ENCODE measurements around the gene PHLPP2.
A peak's percentile ranks its signal among the peaks of the same experiment; 100 is the strongest.

PHLPP2 gene, protein sequence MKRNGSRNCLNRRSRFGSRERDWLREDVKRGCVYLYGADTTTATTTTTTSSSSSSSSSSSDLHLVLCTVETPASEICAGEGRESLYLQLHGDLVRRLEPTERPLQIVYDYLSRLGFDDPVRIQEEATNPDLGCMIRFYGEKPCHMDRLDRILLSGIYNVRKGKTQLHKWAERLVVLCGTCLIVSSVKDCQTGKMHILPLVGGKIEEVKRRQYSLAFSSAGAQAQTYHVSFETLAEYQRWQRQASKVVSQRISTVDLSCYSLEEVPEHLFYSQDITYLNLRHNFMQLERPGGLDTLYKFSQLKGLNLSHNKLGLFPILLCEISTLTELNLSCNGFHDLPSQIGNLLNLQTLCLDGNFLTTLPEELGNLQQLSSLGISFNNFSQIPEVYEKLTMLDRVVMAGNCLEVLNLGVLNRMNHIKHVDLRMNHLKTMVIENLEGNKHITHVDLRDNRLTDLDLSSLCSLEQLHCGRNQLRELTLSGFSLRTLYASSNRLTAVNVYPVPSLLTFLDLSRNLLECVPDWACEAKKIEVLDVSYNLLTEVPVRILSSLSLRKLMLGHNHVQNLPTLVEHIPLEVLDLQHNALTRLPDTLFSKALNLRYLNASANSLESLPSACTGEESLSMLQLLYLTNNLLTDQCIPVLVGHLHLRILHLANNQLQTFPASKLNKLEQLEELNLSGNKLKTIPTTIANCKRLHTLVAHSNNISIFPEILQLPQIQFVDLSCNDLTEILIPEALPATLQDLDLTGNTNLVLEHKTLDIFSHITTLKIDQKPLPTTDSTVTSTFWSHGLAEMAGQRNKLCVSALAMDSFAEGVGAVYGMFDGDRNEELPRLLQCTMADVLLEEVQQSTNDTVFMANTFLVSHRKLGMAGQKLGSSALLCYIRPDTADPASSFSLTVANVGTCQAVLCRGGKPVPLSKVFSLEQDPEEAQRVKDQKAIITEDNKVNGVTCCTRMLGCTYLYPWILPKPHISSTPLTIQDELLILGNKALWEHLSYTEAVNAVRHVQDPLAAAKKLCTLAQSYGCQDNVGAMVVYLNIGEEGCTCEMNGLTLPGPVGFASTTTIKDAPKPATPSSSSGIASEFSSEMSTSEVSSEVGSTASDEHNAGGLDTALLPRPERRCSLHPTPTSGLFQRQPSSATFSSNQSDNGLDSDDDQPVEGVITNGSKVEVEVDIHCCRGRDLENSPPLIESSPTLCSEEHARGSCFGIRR (N-terminal part only)

GRCh38 chr16:71724320-71724751, at the start of gene PHLPP2:
Gene PHLPP2 (minus strand): TSS chr16:71724701. CDS start chr16:71714795, 9,906 bp downstream.
- DNase-seq = no peak

- DNase-seq = no peak
Measured at GRCh38 chr16:71771571-71771970, 47.1 kb upstream of the PHLPP2 start.

- DNase-seq = no peak
Measured at GRCh38 chr16:71769222-71769621, 44.7 kb upstream of the PHLPP2 start.

GRCh38 chr16:71767060-71767900, 42.8 kb upstream of the PHLPP2 start:
- DNase-seq = no peak

DNA sequence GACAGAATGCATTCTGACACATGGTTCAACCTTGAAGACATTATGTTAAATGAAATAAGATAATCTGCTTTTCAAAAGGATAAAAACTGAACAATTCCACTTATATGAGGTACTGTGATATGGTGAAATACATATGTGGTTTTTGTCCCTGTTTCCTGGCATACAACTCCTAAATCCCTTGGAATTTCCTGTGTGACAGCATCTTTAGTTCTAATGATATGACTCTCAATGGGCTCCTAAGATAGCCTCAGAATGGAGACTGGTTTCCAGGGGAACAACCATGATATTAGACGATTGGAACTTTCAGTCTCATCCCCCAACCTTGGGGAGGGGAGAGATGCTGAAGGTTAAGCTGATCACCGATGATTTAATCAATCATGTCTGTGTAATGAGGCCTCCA, 37.7 kb upstream of the PHLPP2 start:
- no peak for DNase-seq

DNA sequence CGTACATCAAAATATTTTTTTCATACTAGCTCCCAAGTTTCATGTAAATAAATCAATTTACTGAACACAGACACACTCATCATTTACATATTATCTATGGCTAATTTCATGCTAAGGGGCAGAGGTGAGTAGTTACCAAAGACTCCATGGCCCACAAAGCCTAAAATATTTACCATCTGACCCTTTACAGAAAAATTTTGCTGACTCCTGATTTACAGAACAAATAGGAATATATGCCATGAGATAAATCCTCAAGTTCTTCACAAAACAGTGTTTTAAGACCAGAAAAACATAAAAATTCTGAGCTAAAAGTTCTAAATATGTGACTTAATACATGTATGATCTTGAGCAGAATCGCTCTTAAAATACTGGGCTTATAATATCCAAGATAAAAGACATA, 36.6 kb upstream of the PHLPP2 start:
- no peak for DNase-seq

DNA sequence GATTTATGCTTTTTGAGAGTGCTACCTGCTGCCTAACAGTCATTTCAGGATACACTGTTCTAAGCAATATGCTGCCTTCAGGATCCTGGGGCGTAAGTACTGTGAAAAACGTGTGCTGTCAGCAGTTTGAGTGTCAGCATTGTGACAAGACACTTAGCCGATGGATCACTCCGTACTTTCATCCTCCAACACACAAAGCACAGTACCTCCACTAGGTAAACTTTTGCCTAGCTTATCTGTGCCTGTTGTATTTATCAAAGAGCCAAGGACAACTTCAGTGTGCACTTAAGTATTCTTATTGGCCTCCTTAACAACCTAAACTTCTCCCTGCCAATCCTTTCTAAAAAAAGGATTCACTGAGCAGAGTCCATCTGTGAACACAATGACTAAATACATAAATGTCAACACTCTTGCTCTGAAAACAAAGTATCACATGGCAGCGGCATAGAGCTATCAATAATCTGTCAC, 33.8 kb upstream of the PHLPP2 start:
- DNase-seq = no peak

DNA sequence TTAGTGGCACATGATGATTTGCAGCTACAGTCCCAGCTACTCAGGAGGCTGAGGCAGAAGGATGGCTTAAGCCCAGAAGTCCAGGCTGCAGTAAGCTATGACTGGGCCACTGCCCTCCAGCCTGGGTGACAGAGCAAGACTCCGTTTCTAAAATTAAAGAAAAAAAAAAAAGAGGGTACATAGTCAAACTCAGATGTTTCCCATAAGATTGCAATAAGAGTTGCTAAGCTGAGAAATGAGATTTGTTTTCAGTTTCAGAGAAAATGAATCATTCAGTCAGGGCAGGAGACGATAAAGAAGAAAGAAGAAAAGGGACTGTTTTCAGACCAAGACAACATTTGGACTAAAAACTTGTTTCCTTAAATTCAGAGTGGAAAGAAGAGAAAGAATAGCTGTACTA, 30.2 kb upstream of the PHLPP2 start:
- DNase-seq = no peak

- DNase-seq = no peak
Measured at GRCh38 chr16:71754108-71754507, 29.6 kb upstream of the PHLPP2 start.

DNA sequence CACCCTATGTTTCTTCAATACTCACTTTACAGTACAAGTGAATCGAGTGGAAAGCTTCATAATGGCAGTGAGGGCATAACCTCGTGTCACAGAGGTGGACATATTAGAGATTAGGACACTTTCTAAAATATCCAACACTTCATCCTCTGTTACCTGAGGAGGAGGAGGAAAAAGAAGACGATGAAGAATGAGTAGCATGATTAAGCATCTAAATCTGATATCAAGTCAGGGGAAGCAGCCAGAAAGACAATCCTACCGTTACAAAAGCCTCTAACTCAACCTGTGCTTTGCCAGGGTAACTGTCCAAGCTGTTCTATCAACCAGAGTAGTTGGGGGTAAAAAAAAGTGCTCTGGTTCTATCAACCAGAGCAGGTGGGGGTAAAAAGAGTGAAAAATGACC, 23.7 kb upstream of the PHLPP2 start:
- no peak for DNase-seq

DNA sequence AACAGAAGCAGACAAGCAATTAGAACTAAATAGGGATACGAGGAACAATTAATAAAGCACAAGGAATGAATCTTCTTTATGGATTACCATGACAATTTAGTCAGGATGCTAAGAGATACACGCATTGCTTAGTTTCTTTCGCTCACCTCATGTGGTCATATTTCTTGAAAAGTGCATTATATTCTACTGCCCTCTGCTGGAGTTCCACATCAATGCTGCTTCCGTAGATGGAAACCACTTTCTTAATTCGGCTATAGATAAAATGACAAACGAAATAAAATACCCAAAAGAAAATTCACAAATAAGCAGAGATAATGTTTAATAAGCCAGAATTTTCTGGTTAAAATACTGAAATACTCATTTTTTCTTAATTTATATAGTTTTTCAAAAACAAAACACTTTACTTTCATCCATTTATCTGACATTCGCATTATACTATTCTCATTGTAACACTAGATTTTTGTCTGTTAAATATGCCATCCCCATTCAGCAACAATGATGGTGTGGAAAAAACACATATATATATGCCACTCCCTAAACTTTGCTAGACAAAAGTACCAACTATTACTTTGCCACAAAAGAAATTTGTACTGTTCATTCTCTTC, 22.0 kb upstream of the PHLPP2 start:
- no peak for DNase-seq

DNA sequence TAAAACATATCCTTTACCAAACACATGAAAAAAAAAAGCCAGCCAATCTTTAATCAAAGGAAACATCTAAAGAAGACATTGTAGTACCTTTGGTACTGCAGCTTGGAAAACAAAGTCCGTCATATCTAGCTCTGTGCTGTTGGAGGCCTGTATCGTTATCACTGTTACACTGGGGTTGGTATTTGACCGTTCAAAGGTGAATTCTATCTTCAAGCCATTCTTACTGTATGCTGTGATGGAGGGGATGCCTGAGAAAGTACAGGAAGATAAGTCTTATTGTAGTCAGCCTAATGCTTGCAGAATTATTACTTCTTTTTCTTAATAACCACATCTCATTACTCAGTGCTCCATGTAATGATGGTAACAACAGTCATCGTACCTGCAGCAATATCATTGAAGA, 14.4 kb upstream of the PHLPP2 start:
- no peak for DNase-seq

GRCh38 chr16:71737501-71737900, 13.0 kb upstream of the PHLPP2 start:
- DNase-seq = no peak

GRCh38 chr16:71734511-71734910, 10.0 kb upstream of the PHLPP2 start:
- DNase-seq = no peak

DNA sequence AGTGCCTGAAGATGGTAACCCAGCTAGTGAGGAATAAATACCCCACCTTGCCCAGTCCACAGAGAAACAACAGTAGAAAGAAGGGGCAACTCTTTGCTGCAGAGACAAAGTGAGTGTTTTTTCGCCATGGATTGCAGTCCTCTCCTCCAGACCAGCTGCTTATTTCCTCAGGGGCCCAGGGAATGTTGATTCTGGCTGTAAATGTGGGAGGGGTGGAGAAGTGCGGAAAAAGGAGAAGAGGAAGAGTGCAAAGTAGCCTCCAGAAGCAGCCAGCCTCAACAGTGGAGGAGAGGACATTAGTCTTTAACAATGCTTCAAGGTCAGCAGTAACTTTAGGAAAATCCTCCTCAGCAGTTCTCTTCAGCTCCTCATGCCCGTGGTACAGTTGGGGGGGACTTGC, 8.1 kb upstream of the PHLPP2 start:
- no peak for DNase-seq

DNA sequence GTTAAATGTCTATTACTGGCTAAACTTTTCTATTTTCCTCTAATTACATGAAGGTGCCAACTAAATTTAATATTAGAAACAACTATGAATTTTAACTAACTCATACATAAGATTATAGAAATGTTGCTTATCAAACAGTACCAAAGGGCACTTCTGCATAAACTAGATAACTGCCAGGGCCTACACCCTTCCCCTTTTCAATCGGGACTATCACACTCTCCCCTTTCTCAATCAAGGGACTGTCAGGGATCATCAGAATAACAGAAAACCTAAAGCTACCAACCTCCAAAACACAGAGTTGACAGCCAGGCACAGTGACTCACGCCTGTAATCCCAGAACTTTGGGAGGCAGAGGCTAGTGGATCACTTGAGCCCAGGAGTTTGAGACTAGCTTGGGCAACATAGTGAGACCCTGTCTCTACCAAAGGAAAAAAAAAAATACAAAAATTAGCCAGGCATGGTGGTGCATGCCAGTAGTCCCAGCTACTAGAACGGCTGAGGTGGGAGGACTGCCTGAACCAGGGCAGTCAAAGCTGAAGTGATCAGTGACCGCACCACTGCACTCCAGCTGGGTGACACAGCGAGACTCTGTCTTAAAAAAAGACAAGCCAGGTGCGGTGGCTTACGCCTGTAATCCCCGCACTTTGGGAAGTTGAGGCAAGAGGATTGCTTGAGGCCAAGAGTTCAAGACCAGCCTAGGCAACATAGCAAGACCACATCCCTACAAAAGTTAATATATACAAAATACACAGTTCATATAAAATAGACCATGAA, 3.2 kb upstream of the PHLPP2 start:
- DNase-seq = no peak

DNA sequence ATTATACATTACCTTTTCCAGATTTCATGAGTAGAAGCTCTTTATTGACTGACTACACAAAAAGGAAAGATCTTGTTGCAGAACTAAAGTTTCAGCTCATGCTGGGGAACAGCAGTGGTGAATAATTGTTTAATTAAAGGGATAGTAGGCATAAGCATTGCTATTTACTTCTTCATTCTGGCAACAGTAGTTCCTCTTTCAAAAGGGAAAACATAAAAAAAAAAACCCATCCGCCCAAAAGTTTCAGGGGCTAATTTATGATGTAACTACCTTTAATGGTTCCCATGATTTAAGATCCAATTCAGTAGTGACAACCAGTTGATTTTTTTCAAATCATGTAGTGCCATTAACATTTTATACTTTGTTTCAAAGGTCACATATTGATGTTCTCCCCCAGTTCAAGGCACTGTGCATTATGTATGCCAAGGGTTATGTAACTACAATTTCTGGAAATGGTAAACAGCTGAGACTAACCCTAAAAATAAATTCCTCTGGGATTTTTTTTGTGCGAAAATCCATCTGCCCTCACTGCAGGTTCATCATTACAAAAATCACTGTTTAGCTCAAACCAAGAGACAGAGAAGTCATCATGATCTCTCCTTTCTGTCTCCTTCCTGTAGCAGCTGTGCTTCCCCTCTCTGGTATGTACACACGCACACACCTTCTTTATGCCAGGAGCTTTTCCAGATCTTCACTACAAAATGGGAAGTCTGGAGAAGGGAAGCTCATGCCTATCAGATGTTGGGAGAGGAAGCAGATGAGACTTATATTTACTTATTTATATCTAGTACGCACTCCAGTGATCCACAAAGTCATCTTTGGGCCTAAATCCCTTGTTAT, 2.2 kb upstream of the PHLPP2 start:
- no peak for DNase-seq

- DNase-seq = peak; percentile 69
Measured at GRCh38 chr16:71723537-71724319, 773 bp downstream of the PHLPP2 start.

Measured in stimulated activated naive CD4-positive, alpha-beta T cell treated with Interleukin-2 at 50 U/mL for 16 hours (primary cell).